Heart left ventricle (tissue), 16 donors: ENCODE measurements around the gene TTC5. TPM values are rescaled to one million over a fixed set of nuclear protein-coding genes. Genes with fewer than 3 reads are reported as not detected.
A peak's percentile ranks its signal among the peaks of the same experiment; 100 is the strongest.

Source experiments
- ATAC-seq, 4 donors: fragments of 200-7000 bp; cut with Tn5 transposase; one replicate each; pipeline ENCODE4 v1.9.1; 2020 to 2022; ENCODE audit warnings: moderate library complexity in 4 of 4, mild to moderate bottlenecking in 3 of 4, moderate number of reproducible peaks in 1 of 4
- DNase-seq, 5 donors: peaks; one replicate each; pipeline ENCODE4 v3.0.0-alpha.2; 2020
- H3K27ac ChIP-seq, 12 donors: fragments of 200-600 bp; sonication (generic) in 4 of 12; one replicate each; pipeline versions ENCODE4 v1.5.0 to v1.8.0; 2016 to 2022; ENCODE audit warnings: mild to moderate bottlenecking in 2 of 12
- H3K27me3 ChIP-seq, 9 donors: fragments of 200-600 bp; sonication (generic) in 2 of 9; one replicate each; pipeline versions ENCODE4 v1.5.1 to v1.8.0; 2016 to 2022; ENCODE audit warnings: mild to moderate bottlenecking in 3 of 9
- H3K36me3 ChIP-seq, 9 donors: fragments of 200-600 bp; sonication (generic) in 2 of 9; one replicate each; pipeline versions ENCODE4 v1.5.0 to v1.8.0; 2018 to 2022; ENCODE audit warnings: mild to moderate bottlenecking in 2 of 9
- H3K4me1 ChIP-seq, 12 donors: fragments of 200-600 bp; sonication (generic) in 4 of 12; one replicate each; pipeline versions ENCODE4 v1.5.0 to v1.8.0; 2016 to 2022; ENCODE audit warnings: mild to moderate bottlenecking in 3 of 12
- H3K4me3 ChIP-seq, 12 donors: fragments of 200-600 bp; sonication (generic) in 4 of 12; one replicate each; pipeline versions ENCODE4 v1.5.0 to v1.8.0; 2017 to 2022; ENCODE audit warnings: mild to moderate bottlenecking in 9 of 12, moderate library complexity in 4 of 12
- H3K9me3 ChIP-seq, 12 donors: fragments of 200-600 bp; sonication (generic) in 4 of 12; one replicate each; pipeline versions ENCODE4 v1.5.0 to v1.8.0; 2016 to 2022; ENCODE audit warnings: mild to moderate bottlenecking in 1 of 12
- POLR2A ChIP-seq, 2 donors: fragments of 450-650 bp; IDR thresholded peaks; one replicate each; pipeline ENCODE4 v1.6.1; 2017; ENCODE audit warnings: antibody characterized with exemption in 2 of 2, mild to moderate bottlenecking in 2 of 2, moderate library complexity in 2 of 2
- WGBS, 4 donors: extraction: QIAGEN DNeasy Blood & Tissue Kit in 2 of 4; methylation state at CpG; one replicate each; pipeline versions ENCODE4 v1.1.5 to v1.1.7; 2013 to 2018; 5-methylcytosine and 5-hydroxymethylcytosine counted together
- intact Hi-C, 10 donors: fragments of 100-400 bp; cut with DNase I; formaldehyde crosslinking; loops; one replicate each; pipeline versions ENCODE4 v1.11.1 to v1.14.2; 2022
- polyA plus RNA-seq, 2 donors: library from polyadenylated mRNA; stranded (reverse); fragments of 200-250 nt; gene quantifications; one replicate each; pipeline ENCODE4 v1.2.3, GENCODE V29; 2013
- total RNA-seq, 9 donors: library from RNA; depleted of rRNA in 2 of 9; stranded (reverse); fragments of >200 nt in 2 of 9; fragmentation: NEBNext Ultra II Directional in 3 of 9; extraction: Animal tissue kit (Norgen Biotek cat#: 25700) in 3 of 9; gene quantifications; one replicate each; pipeline versions ENCODE4 v1.1.0 to v1.2.4, GENCODE V29; 2016 to 2023
- TF ChIP-seq, protein P1 (sequence below), 12 donors: fragments of 200-600 bp; sonication (generic) in 4 of 12; IDR thresholded peaks; one replicate each; pipeline versions ENCODE4 v1.5.0 to v1.8.0; 2018 to 2022; ENCODE audit warnings: antibody characterized with exemption in 12 of 12, mild to moderate bottlenecking in 5 of 12
- donor health status: ischemic (EF 13 %, LVEDD 7.1; RV severe dilation, severe dysfunction).
- donor health status: healthy with polysubstance abuse.
- donor health status: DM: no; HTN: yes; CAD: no.
- donor health status: DM: no; HTN: no; CAD: no.
- donor health status: ischemic (EF 25% LVEDD 6.9; RV normal size, moderate dysfunction).
- donor health status: ischemic (EF 25% LVEDD 5.7; RV mildly dilated, moderate dysfunction).
- donor health status: healthy.
- donor health status: DM: yes; HTN: yes; CAD: no.
- donor health status: ischemic (EF 35%, LVEDD 5.7; RV mildly dilated, moderate dysfunction).
- donor health status: nonischemic (EF 11% LVEDD 7.7; RV severe dilation, severe dysfunction).
- donor health status: DM: yes; HTN: yes; CAD: no.
- donor health status: PGD.
- donor health status: ischemic (EF 29% LVEDD 5.4; RV normal size, mild dysfunction).
- donor health status: nonischemic (EF 23%, LVEDD 6.1; RV moderate dilation, normal function).

The TTC5 gene
- total and polyA plus RNA-seq, 11 donors: 3.2 to 17.0 (median 8.7) TPM

DNA sequence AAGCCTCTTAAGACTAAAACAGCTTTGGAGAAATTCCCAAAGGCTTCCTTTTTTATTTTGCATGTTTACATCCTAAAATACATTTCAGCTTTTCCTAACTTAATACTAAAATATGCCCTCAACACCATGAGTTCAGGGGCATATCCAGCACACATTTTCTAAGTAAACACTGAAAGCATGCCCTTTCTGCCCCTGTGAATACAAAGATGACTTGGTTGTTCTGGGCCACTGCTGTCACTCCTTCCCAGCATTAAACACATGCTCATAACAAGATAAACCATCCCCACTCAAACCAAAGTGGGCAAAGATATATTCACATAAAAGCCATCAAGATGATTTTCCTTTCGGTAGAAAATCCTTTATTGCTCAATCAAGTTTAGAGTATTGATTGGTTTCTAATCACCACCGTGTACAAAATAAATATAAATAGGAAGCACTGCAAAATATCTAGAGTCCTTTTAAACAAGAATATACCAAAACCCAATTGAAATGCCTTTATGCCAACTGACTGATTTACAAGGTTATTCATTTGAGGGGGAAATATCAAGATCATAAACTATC lies 25.4 kb upstream of the TTC5 start:
- WGBS, 4 donors: 62 to 72% (median 68%) methylated on average over 2 of the region's 2 CpGs
- peak overlapping the region in 1 of 12 donors; percentile 7 for H3K27ac ChIP-seq
- no peak for TF ChIP-seq POLR2A (IDR thresholded peaks at IDR 0.05)
- TF ChIP-seq, protein P1, sequence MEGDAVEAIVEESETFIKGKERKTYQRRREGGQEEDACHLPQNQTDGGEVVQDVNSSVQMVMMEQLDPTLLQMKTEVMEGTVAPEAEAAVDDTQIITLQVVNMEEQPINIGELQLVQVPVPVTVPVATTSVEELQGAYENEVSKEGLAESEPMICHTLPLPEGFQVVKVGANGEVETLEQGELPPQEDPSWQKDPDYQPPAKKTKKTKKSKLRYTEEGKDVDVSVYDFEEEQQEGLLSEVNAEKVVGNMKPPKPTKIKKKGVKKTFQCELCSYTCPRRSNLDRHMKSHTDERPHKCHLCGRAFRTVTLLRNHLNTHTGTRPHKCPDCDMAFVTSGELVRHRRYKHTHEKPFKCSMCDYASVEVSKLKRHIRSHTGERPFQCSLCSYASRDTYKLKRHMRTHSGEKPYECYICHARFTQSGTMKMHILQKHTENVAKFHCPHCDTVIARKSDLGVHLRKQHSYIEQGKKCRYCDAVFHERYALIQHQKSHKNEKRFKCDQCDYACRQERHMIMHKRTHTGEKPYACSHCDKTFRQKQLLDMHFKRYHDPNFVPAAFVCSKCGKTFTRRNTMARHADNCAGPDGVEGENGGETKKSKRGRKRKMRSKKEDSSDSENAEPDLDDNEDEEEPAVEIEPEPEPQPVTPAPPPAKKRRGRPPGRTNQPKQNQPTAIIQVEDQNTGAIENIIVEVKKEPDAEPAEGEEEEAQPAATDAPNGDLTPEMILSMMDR (IDR thresholded peaks at IDR 0.05): no peak

DNA sequence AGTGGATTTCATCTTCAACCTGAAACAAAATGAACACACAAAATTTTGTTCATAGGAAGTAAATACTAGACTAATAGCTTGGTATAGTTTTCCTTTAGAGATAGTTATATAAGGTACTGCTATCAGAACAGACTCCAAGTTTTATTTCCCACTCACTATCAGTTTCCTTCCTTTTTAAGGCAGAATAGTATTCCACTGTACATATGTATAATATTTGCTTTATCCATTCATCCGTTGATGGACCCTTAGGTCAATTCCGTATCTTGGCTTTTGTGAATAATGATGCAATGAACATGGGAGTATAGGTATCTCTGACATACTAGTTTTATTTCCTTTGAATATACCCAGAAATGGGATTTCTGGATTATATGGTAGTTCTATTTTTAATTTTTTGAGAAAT lies 23.6 kb upstream of the TTC5 start:
- ATAC-seq: no peak
- TF ChIP-seq POLR2A (IDR thresholded peaks at IDR 0.05): no peak
- TF ChIP-seq, protein P1 (IDR thresholded peaks at IDR 0.05): no peak
- intact Hi-C loops: loop anchor here in 6 of 10 donors (2.0 to 5.0 kb wide), 4 partner anchors 13 to 363 kb away; partner anchors contain the start of genes RNASE4 (in 2 of the 6), ANG (in 1 of the 6) and PARP2 (in 1 of the 6)
- no peak for DNase-seq
- H3K27me3 ChIP-seq: no peaks in the 10 kb centered on the region
- H3K9me3 ChIP-seq: no peaks in the 10 kb centered on the region
- WGBS, 4 donors: 43 to 91% (median 85%) methylated on average over 2 of the region's 2 CpGs
- H3K36me3 ChIP-seq: peaks cover 0 to 45% (median 37%) of the 10 kb centered on the region in 9 donors
- H3K27ac ChIP-seq: no peak overlapping the region
- H3K4me1 ChIP-seq: peaks cover 0 to 35% (median 20%) of the 10 kb centered on the region in 12 donors
- no peak overlapping the region for H3K4me3 ChIP-seq

More for the DNA sequence above, 25.4 kb upstream of the TTC5 start:
- intact Hi-C loops: loop anchor here in 5 of 10 donors (5.0 to 10.0 kb wide), 5 partner anchors 81 to 351 kb away; partner anchors contain the start of genes OSGEP (in 2 of the 5), RNASE4 (in 2 of the 5), APEX1 (in 1 of the 5) and TEP1 (in 1 of the 5)
- Histone ChIP-seq H3K27me3 (no peaks in the 10 kb centered on the region), H3K9me3 (no peaks in the 10 kb centered on the region), H3K4me1 (peaks cover 0 to 38% (median 20%) of the 10 kb centered on the region in 12 donors), H3K4me3 (peak overlapping the region in 7 of 12 donors; percentile 52 to 74 (median 67)), H3K36me3 (peaks cover 0 to 28% (median 21%) of the 10 kb centered on the region in 9 donors)
- no peak for ATAC-seq
- no peak for DNase-seq

DNA sequence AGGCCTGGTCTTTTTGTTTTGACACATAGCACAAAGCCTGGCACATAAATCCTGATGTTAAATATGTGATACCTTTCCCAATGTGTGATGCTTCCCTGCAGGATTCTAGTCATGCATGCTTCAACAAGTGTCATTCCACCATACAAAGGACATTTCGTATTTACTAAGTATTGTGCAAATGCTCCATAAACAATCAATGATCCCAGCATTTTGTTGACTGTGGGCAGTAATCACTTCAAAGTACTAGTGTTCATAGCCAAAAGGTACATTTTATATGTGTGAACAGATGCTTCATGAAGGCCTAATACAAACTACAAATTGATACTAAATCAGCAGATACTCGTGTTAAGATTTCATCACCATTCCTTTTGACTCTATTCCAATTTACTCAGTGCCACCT lies 23.0 kb upstream of the TTC5 start:
- Histone ChIP-seq H3K4me1 (peaks cover 0 to 34% (median 20%) of the 10 kb centered on the region in 12 donors), H3K9me3 (no peaks in the 10 kb centered on the region), H3K36me3 (peaks cover 0 to 50% (median 44%) of the 10 kb centered on the region in 9 donors), H3K4me3 (no peak overlapping the region), H3K27ac (no peak overlapping the region), H3K27me3 (no peaks in the 10 kb centered on the region)
- intact Hi-C loops: loop anchor here in 6 of 10 donors (1.0 to 5.0 kb wide), 5 partner anchors 14 to 364 kb away; partner anchors contain the start of genes RNASE4 (in 2 of the 6), ANG (in 1 of the 6) and PARP2 (in 1 of the 6)
- 33 to 51% (median 41%) methylated on average over 2 of the region's 2 CpGs for whole genome bisulfite sequencing, 4 donors
- ATAC-seq (no peak), DNase-seq (no peak)
- TF ChIP-seq, protein P1 (IDR thresholded peaks at IDR 0.05): no peak
- no peak for TF ChIP-seq POLR2A (IDR thresholded peaks at IDR 0.05)
